BLaER1 treated with 17β-estradiol and CSF1 and Interleukin-3, amounts not matched to agents 10 nM and 100 nM (cell line): ENCODE results near the gene NXN.

Experiments
- H3K27ac ChIP-seq, 11 experiments: shearing (Covaris generic); formaldehyde crosslinking; 2 replicates each; pipeline ENCODE4 v1.8.1; 2022
- H3K27me3 ChIP-seq, 11 experiments: shearing (Covaris generic); formaldehyde crosslinking; 2 replicates each; pipeline ENCODE4 v1.8.1; 2022
- H3K36me3 ChIP-seq, 11 experiments: shearing (Covaris generic); formaldehyde crosslinking; 2 replicates each; pipeline ENCODE4 v1.8.1; 2022
- H3K4me1 ChIP-seq, 10 experiments: shearing (Covaris generic); formaldehyde crosslinking; 2 replicates each; pipeline ENCODE4 v1.8.1; 2022
- H3K4me2 ChIP-seq, 11 experiments: shearing (Covaris generic); formaldehyde crosslinking; 2 replicates each; pipeline ENCODE4 v1.8.1; 2022
- H3K4me3 ChIP-seq, 10 experiments: shearing (Covaris generic); formaldehyde crosslinking; 2 replicates each; pipeline ENCODE4 v1.8.1; 2022
- H3K9ac ChIP-seq, 11 experiments: shearing (Covaris generic); formaldehyde crosslinking; 2 replicates each; pipeline ENCODE4 v1.8.1; 2022
- H3K9me3 ChIP-seq, 11 experiments: shearing (Covaris generic); formaldehyde crosslinking; replicated peaks in 1 of 11; 2 replicates each; pipeline ENCODE4 v1.8.1; 2022
- H4K20me1 ChIP-seq, 11 experiments: shearing (Covaris generic); formaldehyde crosslinking; 2 replicates each; pipeline ENCODE4 v1.8.1; 2022
- Cebpa-rat ChIP-seq, 11 experiments: shearing (Covaris generic); IDR thresholded peaks; 2 replicates each; pipeline ENCODE4 v1.8.1; 2022

NXN gene

DNA sequence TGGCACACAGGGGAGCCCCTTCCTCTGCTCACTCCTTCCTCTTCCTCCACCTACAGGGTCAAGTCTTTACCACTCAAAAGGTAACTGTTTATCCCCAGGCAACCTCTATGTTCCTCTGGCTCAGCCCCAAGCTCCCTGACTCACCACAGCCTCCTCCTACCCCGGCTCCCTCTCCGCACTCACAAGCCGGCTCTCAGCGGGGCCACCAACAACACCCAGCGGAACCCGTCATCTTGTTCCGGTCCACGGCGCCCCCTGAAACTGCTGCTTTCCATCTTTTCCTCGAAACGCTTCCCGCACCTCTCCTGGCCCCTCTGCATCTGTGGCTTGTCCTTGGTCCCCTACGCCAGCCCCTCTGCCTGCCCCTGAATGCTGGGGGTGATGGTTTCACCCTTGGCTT, 58.4 kb downstream of the NXN start:
- no peak for TF ChIP-seq Cebpa-rat (IDR thresholded peaks at IDR 0.05)
- no peak overlapping the region for H3K9ac ChIP-seq
- H3K36me3 ChIP-seq = peaks cover 0 to 97% (median 80%) of the 10 kb centered on the region in 11 experiments; a peak in 18 of 22 replicates
- H3K4me3 ChIP-seq = no peak overlapping the region
- H3K27ac ChIP-seq = no peak overlapping the region
- no peak overlapping the region for H3K4me2 ChIP-seq
- H3K9me3 ChIP-seq = peaks cover 0 to 82% (median 51%) of the 10 kb centered on the region in 11 experiments; a peak in 17 of 22 replicates
- peaks cover 0 to 74% (median 0%) of the 10 kb centered on the region in 11 experiments; a peak in 6 of 22 replicates for H4K20me1 ChIP-seq
- H3K4me1 ChIP-seq = peaks cover 0 to 9% (median 0%) of the 10 kb centered on the region in 10 experiments; a peak in 1 of 20 replicates
- no peaks in the 10 kb centered on the region for H3K27me3 ChIP-seq

DNA sequence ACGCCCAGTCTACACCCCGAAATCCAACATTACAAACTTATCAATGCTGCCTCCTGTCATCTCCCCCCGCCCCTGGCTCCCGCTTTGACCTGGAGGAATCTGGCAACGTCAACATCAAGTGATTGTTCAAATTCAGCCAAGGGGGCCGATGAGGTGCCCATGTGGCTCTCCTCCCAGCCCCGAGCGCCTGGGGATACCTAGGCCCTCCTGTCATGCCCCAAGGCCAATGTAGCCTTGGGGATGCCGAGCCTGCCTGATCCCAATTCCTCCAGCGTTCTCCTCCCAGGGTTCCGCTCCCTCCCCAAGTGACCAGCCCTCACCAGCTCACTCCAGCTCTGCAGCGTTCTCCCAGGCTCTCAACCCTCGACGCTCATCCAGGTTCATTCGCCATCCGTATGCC, 59.4 kb downstream of the NXN start:
- H3K4me2 ChIP-seq = no peak overlapping the region
- no peak overlapping the region for H3K27ac ChIP-seq
- peaks cover 0 to 77% (median 51%) of the 10 kb centered on the region in 11 experiments; a peak in 17 of 22 replicates for H3K9me3 ChIP-seq
- peaks cover 0 to 9% (median 0%) of the 10 kb centered on the region in 10 experiments; a peak in 1 of 20 replicates for H3K4me1 ChIP-seq
- no peak overlapping the region for H3K4me3 ChIP-seq
- H3K36me3 ChIP-seq = peaks cover 0 to 97% (median 85%) of the 10 kb centered on the region in 11 experiments; a peak in 18 of 22 replicates
- H3K9ac ChIP-seq = no peak overlapping the region
- TF ChIP-seq Cebpa-rat (IDR thresholded peaks at IDR 0.05) = no peak
- H4K20me1 ChIP-seq = peaks cover 0 to 75% (median 0%) of the 10 kb centered on the region in 11 experiments; a peak in 6 of 22 replicates
- H3K27me3 ChIP-seq = no peaks in the 10 kb centered on the region

DNA sequence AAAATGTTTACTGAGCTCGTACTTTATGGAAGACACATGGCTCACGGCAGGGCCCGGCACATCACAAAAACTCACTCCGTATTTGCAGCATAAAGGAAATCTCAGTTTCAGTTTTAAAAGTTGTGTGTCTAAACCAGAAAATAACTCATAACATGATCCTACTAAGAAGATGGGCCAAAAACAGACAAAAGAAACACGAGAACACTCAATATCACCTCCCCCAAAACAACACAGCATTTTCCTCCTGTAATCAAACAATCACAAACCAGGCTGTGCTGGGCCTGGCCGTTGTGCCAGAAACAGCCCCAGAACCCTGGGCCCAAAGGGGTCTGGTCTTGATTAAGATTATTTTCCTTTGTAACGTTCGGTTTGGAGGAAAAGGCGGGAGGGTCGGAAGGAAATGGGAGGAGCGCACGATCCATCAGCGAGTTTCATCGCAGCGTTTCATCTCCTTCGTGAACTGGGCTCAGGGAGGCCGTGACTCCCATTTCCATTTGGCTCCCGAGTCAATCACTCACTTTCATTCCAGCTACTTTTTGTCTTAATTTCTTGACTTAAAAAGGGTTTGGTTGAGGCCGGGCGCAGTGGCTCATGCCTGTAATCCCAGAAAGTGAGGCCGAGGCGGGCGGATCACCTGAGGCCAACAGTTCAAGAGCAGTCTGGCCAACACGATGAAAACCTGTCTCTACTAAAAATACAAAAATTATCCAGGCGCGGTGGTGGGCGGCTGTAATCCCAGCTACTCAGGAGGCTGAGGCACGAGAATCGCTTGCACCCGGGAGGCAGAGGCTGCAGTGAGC, 61.4 kb downstream of the NXN start:
- TF ChIP-seq Cebpa-rat (IDR thresholded peaks at IDR 0.05) = no peak
- H3K36me3 ChIP-seq = peaks cover 0 to 97% (median 83%) of the 10 kb centered on the region in 11 experiments; a peak in 18 of 22 replicates
- H3K9me3 ChIP-seq = peaks cover 0 to 68% (median 45%) of the 10 kb centered on the region in 11 experiments; a peak in 17 of 22 replicates
- H3K4me3 ChIP-seq = no peak overlapping the region
- no peak overlapping the region for H3K9ac ChIP-seq
- H3K4me2 ChIP-seq = no peak overlapping the region
- no peaks in the 10 kb centered on the region for H3K27me3 ChIP-seq
- peaks cover 0 to 9% (median 0%) of the 10 kb centered on the region in 10 experiments; a peak in 1 of 20 replicates for H3K4me1 ChIP-seq
- H3K27ac ChIP-seq = no peak overlapping the region
- peaks cover 0 to 78% (median 0%) of the 10 kb centered on the region in 11 experiments; a peak in 6 of 22 replicates for H4K20me1 ChIP-seq

- Histone ChIP-seq H3K4me2 (no peak overlapping the region; a peak in 1 of 22 replicates), H3K4me3 (no peak overlapping the region), H3K36me3 (peaks cover 0 to 97% (median 76%) of the 10 kb centered on the region in 11 experiments; a peak in 16 of 22 replicates), H3K4me1 (peaks cover 0 to 9% (median under 1%) of the 10 kb centered on the region in 10 experiments; a peak in 4 of 20 replicates), H3K9me3 (peaks cover 0 to 61% (median 38%) of the 10 kb centered on the region in 11 experiments; a peak in 16 of 22 replicates), H3K9ac (no peak overlapping the region), H4K20me1 (peaks cover 0 to 80% (median 0%) of the 10 kb centered on the region in 11 experiments; a peak in 6 of 22 replicates), H3K27me3 (no peaks in the 10 kb centered on the region), H3K27ac (no peak overlapping the region)
- TF ChIP-seq Cebpa-rat (IDR thresholded peaks at IDR 0.05) = no peak
These were observed 62.2 kb downstream of the NXN start for GRCh38 chr17:917391-917811.

DNA sequence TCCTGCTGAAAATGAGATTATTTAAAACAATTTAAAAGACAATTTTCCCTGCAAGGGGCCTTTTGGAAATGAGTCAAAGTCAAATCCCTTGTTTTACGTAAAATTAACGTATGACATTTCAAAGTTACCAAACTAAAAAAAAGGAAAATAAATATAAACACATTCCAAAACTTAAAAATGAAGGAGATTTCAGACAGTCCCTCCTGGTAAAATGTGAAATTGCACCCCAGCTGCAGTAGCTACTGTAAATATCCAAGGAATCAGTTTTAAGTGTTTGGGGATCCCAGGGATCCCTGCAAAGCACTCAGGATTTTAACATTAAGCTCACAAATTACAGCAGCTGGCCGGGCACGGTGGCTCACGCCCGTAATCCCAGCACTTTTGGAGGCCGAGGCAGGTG, 63.3 kb downstream of the NXN start:
- no peak overlapping the region for H3K9ac ChIP-seq
- peaks cover 0 to 18% (median 10%) of the 10 kb centered on the region in 10 experiments; a peak in 13 of 20 replicates for H3K4me1 ChIP-seq
- peaks cover 0 to 78% (median 0%) of the 10 kb centered on the region in 11 experiments; a peak in 6 of 22 replicates for H4K20me1 ChIP-seq
- H3K36me3 ChIP-seq = peaks cover 0 to 93% (median 65%) of the 10 kb centered on the region in 11 experiments; a peak in 16 of 22 replicates
- no peak for TF ChIP-seq Cebpa-rat (IDR thresholded peaks at IDR 0.05)
- no peaks in the 10 kb centered on the region for H3K27me3 ChIP-seq
- H3K27ac ChIP-seq = no peak overlapping the region
- H3K4me3 ChIP-seq = no peak overlapping the region
- H3K9me3 ChIP-seq = peaks cover 0 to 55% (median 30%) of the 10 kb centered on the region in 11 experiments; a peak in 15 of 22 replicates
- no peak overlapping the region for H3K4me2 ChIP-seq

- H3K4me2 ChIP-seq = no peak overlapping the region
- H3K4me1 ChIP-seq = peaks cover 0 to 25% (median 15%) of the 10 kb centered on the region in 10 experiments; a peak in 15 of 20 replicates
- peaks cover 0 to 76% (median 0%) of the 10 kb centered on the region in 11 experiments; a peak in 9 of 22 replicates for H4K20me1 ChIP-seq
- H3K9me3 ChIP-seq = peaks cover 0 to 48% (median 25%) of the 10 kb centered on the region in 11 experiments; a peak in 14 of 22 replicates
- no peak overlapping the region for H3K27ac ChIP-seq
- peaks cover 0 to 87% (median 59%) of the 10 kb centered on the region in 11 experiments; a peak in 16 of 22 replicates for H3K36me3 ChIP-seq
- TF ChIP-seq Cebpa-rat (IDR thresholded peaks at IDR 0.05) = no peak
- H3K4me3 ChIP-seq = no peak overlapping the region
- H3K9ac ChIP-seq = no peak overlapping the region
- peaks cover 0 to 2% (median 0%) of the 10 kb centered on the region in 11 experiments; a peak in 1 of 22 replicates for H3K27me3 ChIP-seq
These were observed 63.9 kb downstream of the NXN start for GRCh38 chr17:915538-916201.

GRCh38 chr17:914561-914960, 65.0 kb downstream of the NXN start:
- Histone ChIP-seq H3K4me3 (no peak overlapping the region), H3K27me3 (peaks cover 0 to 10% (median 0%) of the 10 kb centered on the region in 11 experiments; a peak in 1 of 22 replicates), H4K20me1 (peaks cover 0 to 76% (median 6%) of the 10 kb centered on the region in 11 experiments; a peak in 12 of 22 replicates), H3K9me3 (peaks cover 0 to 37% (median 14%) of the 10 kb centered on the region in 11 experiments; a peak in 12 of 22 replicates), H3K4me2 (no peak overlapping the region), H3K9ac (no peak overlapping the region), H3K4me1 (peaks cover 0 to 31% (median 25%) of the 10 kb centered on the region in 10 experiments; a peak in 15 of 20 replicates), H3K27ac (no peak overlapping the region), H3K36me3 (peaks cover 0 to 83% (median 48%) of the 10 kb centered on the region in 11 experiments; a peak in 16 of 22 replicates)
- TF ChIP-seq Cebpa-rat (IDR thresholded peaks at IDR 0.05) = no peak

- no peak for TF ChIP-seq Cebpa-rat (IDR thresholded peaks at IDR 0.05)
- Histone ChIP-seq H3K27ac (no peak overlapping the region), H3K27me3 (peaks cover 0 to 16% (median 0%) of the 10 kb centered on the region in 11 experiments; a peak in 3 of 22 replicates), H3K4me3 (no peak overlapping the region), H3K9me3 (peaks cover 0 to 27% (median 8%) of the 10 kb centered on the region in 11 experiments; a peak in 12 of 22 replicates), H4K20me1 (peaks cover 0 to 83% (median 14%) of the 10 kb centered on the region in 11 experiments; a peak in 15 of 22 replicates), H3K4me1 (peaks cover 0 to 44% (median 33%) of the 10 kb centered on the region in 10 experiments; a peak in 15 of 20 replicates), H3K9ac (no peak overlapping the region), H3K36me3 (peaks cover 0 to 77% (median 44%) of the 10 kb centered on the region in 11 experiments; a peak in 16 of 22 replicates), H3K4me2 (no peak overlapping the region)
These were observed 66.4 kb downstream of the NXN start for GRCh38 chr17:913207-913606.
